NCI-H2107 treated with DMSO at 0.1 percent for 48 hours (cell line): Measurements from ENCODE around the gene HIGD1C.
"Not testable (repeated sequence)": the region's sequence is repeated elsewhere in the genome, so short reads cannot be mapped to it uniquely, and the experiment has no call there.

ENCODE experiments used
- DNase-seq: peaks from one replicate; lab custom pipeline; 2025; ENCODE audit not compliant: unreplicated experiment; lab: John Stamatoyannopoulos, UW

HIGD1C gene

GRCh38 chr12:50952510-50952909 is at the start of gene HIGD1C:
HIGD1C (plus strand) TSS chr12:50952544; CDS start chr12:50953999, 1,455 bp downstream.
- DNase-seq = no peak

GRCh38 chr12:50908479-50908878 is 43.9 kb upstream of the HIGD1C start:
- not testable (repeated sequence) for DNase-seq

- not testable (repeated sequence) for DNase-seq
These were observed 40.0 kb upstream of the HIGD1C start for GRCh38 chr12:50912361-50912760.

- DNase-seq = no peak
These were observed 39.1 kb upstream of the HIGD1C start for GRCh38 chr12:50913224-50913623.

- no peak for DNase-seq
These were observed 37.4 kb upstream of the HIGD1C start for GRCh38 chr12:50914872-50915484.

GRCh38 chr12:50916292-50916691 is 36.1 kb upstream of the HIGD1C start:
- DNase-seq = no peak

GRCh38 chr12:50918584-50919316 is 33.6 kb upstream of the HIGD1C start:
- no peak for DNase-seq

- no peak for DNase-seq
These were observed 29.5 kb upstream of the HIGD1C start for GRCh38 chr12:50922820-50923219.

- DNase-seq = no peak
These were observed 28.8 kb upstream of the HIGD1C start for GRCh38 chr12:50923361-50924130.

- DNase-seq = peak; percentile 83
These were observed 28.3 kb upstream of the HIGD1C start for GRCh38 chr12:50924131-50924438.

GRCh38 chr12:50924439-50925341 is 27.7 kb upstream of the HIGD1C start:
- DNase-seq = peak; percentile 98

GRCh38 chr12:50925342-50925651 is 27.0 kb upstream of the HIGD1C start:
- DNase-seq = peak; percentile 32

- no peak for DNase-seq
These were observed 26.4 kb upstream of the HIGD1C start for GRCh38 chr12:50925920-50926319.

GRCh38 chr12:50926415-50926814 is 25.9 kb upstream of the HIGD1C start:
- DNase-seq = no peak

- DNase-seq = not testable (repeated sequence)
These were observed 25.4 kb upstream of the HIGD1C start for GRCh38 chr12:50926932-50927331.

- no peak for DNase-seq
These were observed 25.0 kb upstream of the HIGD1C start for GRCh38 chr12:50927356-50927755.

- no peak for DNase-seq
These were observed 24.5 kb upstream of the HIGD1C start for GRCh38 chr12:50927766-50928224.

GRCh38 chr12:50928392-50928791 is 24.0 kb upstream of the HIGD1C start:
- no peak for DNase-seq

GRCh38 chr12:50929831-50930230 is 22.5 kb upstream of the HIGD1C start:
- DNase-seq = no peak

- not testable (repeated sequence) for DNase-seq
These were observed 21.9 kb upstream of the HIGD1C start for GRCh38 chr12:50930477-50930876.

- no peak for DNase-seq
These were observed 19.5 kb upstream of the HIGD1C start for GRCh38 chr12:50932787-50933280.
